Kidney (tissue), 14 donors: ENCODE measurements around the gene MIPEP. TPM values are rescaled to one million over a fixed set of nuclear protein-coding genes. Genes with fewer than 3 reads are reported as not detected.

Source experiments
- DNase-seq, 5 donors: peaks; one replicate each; pipeline ENCODE4 v3.0.0-alpha.2; 2013 to 2020
- FAIRE-seq: peaks from 2 replicates; lab custom pipeline; 2012; peaks lifted over from hg19 to GRCh38; lab: Jason Lieb, UNC
- H3K27ac ChIP-seq, 2 donors: one replicate each; pipeline ENCODE4 v1.7.0; 2013; ENCODE audit warnings: low read depth in 2 of 2, low read length in 2 of 2, inconsistent platforms in 1 of 2
- H3K27me3 ChIP-seq: one replicate; pipeline ENCODE4 v1.7.1; 2013; ENCODE audit warnings: low read length, inconsistent platforms; ENCODE audit not compliant: control insufficient read depth, insufficient read depth
- H3K36me3 ChIP-seq, 3 donors: one replicate each; pipeline versions ENCODE4 v1.7.0 to v1.7.1; 2013; ENCODE audit warnings: low read length in 3 of 3, control low read depth in 1 of 3, inconsistent platforms in 1 of 3; ENCODE audit not compliant: insufficient read depth in 3 of 3, control insufficient read depth in 2 of 3
- H3K4me1 ChIP-seq, 3 donors: one replicate each; pipeline versions ENCODE4 v1.7.0 to v1.7.1; 2013; ENCODE audit warnings: low read length in 3 of 3, inconsistent platforms in 1 of 3, low read depth in 1 of 3; ENCODE audit not compliant: control insufficient read depth in 2 of 3, insufficient read depth in 2 of 3
- H3K4me3 ChIP-seq, 3 donors: one replicate each; pipeline versions ENCODE4 v1.7.0 to v1.8.1; 2013; ENCODE audit warnings: low read length in 3 of 3, control low read depth in 1 of 3, inconsistent platforms in 1 of 3
- H3K9ac ChIP-seq, 3 donors: one replicate each; pipeline versions ENCODE4 v1.7.0 to v1.7.1; 2013; ENCODE audit warnings: low read length in 3 of 3, control low read depth in 1 of 3, inconsistent platforms in 1 of 3
- H3K9me3 ChIP-seq, 3 donors: one replicate each; pipeline versions ENCODE4 v1.7.0 to v1.7.1; 2013; ENCODE audit warnings: low read length in 3 of 3, control low read depth in 1 of 3, inconsistent platforms in 1 of 3; ENCODE audit not compliant: control insufficient read depth in 2 of 3, insufficient read depth in 1 of 3
- intact Hi-C: fragments of 100-400 bp; cut with DNase I; formaldehyde crosslinking; loops from one replicate; pipeline ENCODE4 v1.11.1; 2022
- polyA plus RNA-seq: library from polyadenylated mRNA; stranded (reverse); fragments of 350-450 nt; fragmentation: Illumina TruSeq; extraction: RNeasy Lipid Tissue Mini Kit (QIAGEN cat#74804); gene quantifications from one replicate; pipeline ENCODE4 v1.2.3, GENCODE V29; 2014; ENCODE audit warnings: low read depth, low replicate concordance; ENCODE audit not compliant: insufficient read depth
- total RNA-seq: library from RNA; stranded (reverse); fragmentation: NEBNext Ultra II Directional; extraction: Animal tissue kit (Norgen Biotek cat#: 25700); gene quantifications from one replicate; pipeline ENCODE4 v1.2.1, GENCODE V29; 2021
- TF ChIP-seq, protein P1 (sequence below): IDR thresholded peaks from 3 replicates; pipeline ENCODE4 v1.5.1; 2012; ENCODE audit warnings: mild to moderate bottlenecking, moderate library complexity, borderline replicate concordance; ENCODE audit not compliant: insufficient read depth; ENCODE audit errors: extremely low read depth
- donor health status: control.
- donor health status: control.
- donor health status: control.
- donor health status: control.
- donor health status: control.
- donor health status: DM: yes; HTN: yes; CAD: no.
- donor health status: Normal renal cell carcinoma (clear cell type).

The MIPEP gene
- total and polyA plus RNA-seq, 2 donors from 2014 or later, result 29.1 to 46.8 TPM

DNA sequence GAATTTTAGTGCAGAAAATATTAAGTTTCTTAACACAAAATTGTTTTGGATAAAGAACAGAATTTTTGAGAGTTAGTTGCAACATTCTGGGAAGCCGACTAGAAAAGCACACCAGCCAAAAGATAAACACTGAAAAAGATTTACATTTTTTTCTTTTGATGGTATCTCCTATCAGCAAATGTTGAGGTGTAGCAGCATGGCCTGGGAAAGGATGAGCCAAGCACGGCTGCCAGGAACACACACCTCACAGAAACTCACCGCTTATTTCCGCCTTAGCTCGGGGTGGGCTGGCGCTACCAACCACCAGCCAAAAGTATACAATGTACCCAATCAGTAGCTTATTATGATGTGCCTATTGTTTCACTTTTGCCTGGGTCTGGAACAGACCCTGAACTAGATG, 134.7 kb downstream of the MIPEP start:
- TF ChIP-seq, protein P1, sequence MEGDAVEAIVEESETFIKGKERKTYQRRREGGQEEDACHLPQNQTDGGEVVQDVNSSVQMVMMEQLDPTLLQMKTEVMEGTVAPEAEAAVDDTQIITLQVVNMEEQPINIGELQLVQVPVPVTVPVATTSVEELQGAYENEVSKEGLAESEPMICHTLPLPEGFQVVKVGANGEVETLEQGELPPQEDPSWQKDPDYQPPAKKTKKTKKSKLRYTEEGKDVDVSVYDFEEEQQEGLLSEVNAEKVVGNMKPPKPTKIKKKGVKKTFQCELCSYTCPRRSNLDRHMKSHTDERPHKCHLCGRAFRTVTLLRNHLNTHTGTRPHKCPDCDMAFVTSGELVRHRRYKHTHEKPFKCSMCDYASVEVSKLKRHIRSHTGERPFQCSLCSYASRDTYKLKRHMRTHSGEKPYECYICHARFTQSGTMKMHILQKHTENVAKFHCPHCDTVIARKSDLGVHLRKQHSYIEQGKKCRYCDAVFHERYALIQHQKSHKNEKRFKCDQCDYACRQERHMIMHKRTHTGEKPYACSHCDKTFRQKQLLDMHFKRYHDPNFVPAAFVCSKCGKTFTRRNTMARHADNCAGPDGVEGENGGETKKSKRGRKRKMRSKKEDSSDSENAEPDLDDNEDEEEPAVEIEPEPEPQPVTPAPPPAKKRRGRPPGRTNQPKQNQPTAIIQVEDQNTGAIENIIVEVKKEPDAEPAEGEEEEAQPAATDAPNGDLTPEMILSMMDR, result no peak
- DNase-seq (no peak), FAIRE-seq (no peak)
- Histone ChIP-seq H3K27me3 (no peaks in the 10 kb centered on the region), H3K4me1 (peaks cover 0 to 3% (median 0%) of the 10 kb centered on the region in 3 donors), H3K36me3 (peaks cover 0 to 4% (median 3%) of the 10 kb centered on the region in 3 donors), H3K4me3 (no peak overlapping the region), H3K9me3 (no peaks in the 10 kb centered on the region), H3K9ac (no peak overlapping the region), H3K27ac (no peak overlapping the region)
- intact Hi-C loops, result no loop called here

DNA sequence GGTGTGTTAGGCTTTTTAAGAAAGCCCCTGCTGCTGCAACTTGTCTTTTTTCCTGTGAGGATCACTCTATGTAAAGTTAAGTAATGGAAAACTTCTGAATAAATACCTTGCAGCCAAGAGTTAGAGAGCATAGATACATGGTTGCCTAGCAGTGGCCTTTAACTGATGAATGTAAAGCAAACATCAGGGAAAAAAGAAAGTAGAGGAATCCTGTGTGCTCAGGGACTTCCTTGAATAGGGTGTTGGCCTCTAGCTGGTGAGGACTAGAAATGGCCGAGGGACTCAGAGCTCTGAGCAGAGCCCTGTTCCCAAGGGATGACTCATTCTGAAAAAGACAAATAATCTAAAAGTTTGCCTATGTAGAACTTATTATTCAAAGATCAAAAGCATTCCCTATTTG, 135.7 kb downstream of the MIPEP start:
- TF ChIP-seq, protein P1, result no peak
- H3K36me3 ChIP-seq, result peaks cover 0 to 4% (median 3%) of the 10 kb centered on the region in 3 donors
- H3K9ac ChIP-seq, result no peak overlapping the region
- H3K4me3 ChIP-seq, result no peak overlapping the region
- peaks cover 2 to 4% (median 3%) of the 10 kb centered on the region in 3 donors for H3K4me1 ChIP-seq
- H3K27me3 ChIP-seq, result no peaks in the 10 kb centered on the region
- DNase-seq (no peak), FAIRE-seq (no peak)
- no peak overlapping the region for H3K27ac ChIP-seq
- H3K9me3 ChIP-seq, result no peaks in the 10 kb centered on the region
- intact Hi-C loops, result no loop called here

DNA sequence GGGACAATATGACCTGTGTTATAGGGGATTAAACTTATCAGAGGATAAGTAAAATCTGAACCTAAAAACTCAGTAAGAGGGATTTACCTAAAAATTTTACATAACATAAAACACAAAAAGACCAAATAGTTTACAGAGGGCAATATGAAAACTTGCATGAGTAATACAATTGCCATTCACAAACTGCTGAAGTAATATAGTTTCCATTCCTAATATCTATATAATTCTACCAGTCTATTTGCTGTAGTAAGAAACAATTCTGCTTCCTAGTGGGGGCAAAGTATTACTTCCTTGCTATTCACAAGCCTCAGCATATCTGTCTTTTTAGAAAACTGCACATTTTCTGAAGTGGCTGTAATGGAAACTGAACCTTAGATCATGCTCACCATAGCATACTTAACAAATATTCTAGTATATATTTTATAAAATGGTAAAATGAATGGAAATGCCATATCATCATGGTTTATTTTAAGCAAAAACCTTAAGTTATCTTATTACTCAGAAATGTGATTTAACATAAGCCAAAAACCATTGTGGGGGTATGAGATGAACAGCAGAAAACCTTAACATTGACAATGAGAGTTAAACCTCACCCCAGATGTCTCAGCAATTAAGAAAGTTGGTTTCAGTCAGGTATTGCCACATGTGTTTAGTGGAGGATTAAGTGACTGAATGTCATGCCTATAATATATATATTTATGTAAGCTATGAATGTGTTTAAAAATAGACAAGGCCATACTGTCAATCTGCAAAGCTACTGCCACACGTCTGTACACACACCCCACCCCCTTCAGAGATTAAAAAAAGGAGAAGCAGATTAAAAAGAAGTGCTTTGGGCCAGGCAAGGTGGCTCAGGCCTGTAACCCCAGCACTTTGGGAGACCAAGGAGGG, 136.8 kb downstream of the MIPEP start:
- peaks cover 0 to 9% (median 2%) of the 10 kb centered on the region in 3 donors for H3K4me1 ChIP-seq
- no peak overlapping the region for H3K27ac ChIP-seq
- no peak overlapping the region for H3K4me3 ChIP-seq
- TF ChIP-seq, protein P1, result no peak
- H3K36me3 ChIP-seq, result peaks cover 0 to 4% (median 3%) of the 10 kb centered on the region in 3 donors
- no peak overlapping the region for H3K9ac ChIP-seq
- H3K27me3 ChIP-seq, result no peaks in the 10 kb centered on the region
- FAIRE-seq (no peak), DNase-seq (no peak)
- intact Hi-C loops, result no loop called here
- no peaks in the 10 kb centered on the region for H3K9me3 ChIP-seq
